ENCODE data around the gene ETFA.

ETFA gene

DNA sequence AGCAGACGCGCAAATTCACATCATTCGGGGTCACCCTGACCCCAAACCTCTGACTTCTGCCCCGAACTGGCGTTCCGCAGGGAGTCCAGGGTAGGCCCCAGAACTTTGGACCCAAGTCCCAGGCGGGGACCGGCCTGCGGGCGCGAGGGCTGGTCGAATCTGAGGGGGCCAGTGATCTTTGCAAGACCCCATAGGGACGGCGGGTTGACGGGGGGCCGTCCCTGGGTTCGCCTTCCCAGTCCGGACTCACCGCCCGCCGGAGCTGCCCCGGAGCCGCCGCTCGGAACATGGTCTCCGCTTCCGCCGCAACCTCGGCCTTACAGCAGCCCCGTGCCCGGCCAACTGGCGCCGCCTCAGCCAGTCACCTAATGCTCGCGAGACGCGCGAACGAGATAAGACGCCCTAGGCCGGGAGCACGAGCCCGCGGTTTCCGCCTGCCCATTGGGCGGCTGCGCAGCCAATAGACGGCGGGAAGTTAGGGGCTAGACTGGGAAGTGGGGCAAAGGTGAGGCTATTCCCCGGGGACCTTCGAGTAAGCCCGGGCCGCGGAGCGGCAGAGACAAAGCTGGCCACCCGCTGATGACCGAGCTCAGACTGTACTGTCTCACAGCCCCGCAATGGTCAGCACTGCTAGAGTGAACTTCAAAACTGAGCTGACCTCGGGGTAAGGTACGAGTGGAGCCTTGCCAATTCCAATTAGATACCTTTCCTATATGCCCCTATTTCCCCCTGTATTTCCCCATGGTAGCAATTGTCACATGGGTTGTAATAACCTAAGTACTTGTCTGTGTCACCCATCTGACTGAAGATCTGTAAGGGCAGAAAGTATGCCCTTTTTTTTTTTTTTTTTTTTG lies at the start of gene ETFA:
ETFA (minus strand) TSS at position 370 of the 854 bp plus-strand sequence; CDS start at position 289, 81 bp downstream.
- DNase-seq, result peak; percentile 97

DNA sequence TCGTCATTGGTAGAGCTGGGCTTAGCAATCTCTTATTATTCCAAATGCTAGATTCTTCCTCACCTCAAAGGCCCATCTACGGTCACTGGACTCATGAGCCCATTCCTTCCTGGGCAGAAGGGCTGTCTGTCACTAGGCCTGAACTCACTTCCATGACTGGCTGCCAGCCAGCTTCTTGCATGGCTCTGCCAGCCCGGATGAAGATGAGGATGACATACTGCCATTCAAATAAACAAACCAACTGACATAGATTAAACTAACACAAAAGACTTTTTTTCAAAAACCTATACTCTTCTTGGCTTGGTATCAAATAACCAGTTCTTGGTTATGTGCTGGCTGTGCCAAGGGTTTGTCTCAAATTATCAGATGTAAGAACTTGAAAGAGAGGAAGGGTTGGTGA lies 49.1 kb upstream of the ETFA start:
- no peak for DNase-seq

DNA sequence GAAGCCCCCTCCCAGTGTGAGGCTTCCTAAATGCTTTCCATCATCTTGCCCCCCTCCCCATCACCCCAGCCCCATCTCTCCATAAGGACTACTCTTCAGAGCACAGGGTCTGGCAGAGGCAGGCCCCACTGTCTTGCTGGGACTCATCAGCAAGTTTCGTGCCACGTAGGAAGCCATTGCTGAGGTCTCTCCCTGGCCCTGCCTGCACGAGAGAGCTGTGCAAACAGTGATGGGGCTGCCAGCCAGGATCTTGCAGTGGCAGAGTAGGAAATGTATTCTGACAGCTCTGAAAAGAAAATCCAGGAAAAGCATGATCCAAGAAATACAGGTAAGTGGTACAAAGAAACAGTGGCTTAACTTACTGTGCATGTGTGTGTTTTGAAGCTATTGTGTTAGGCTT lies 47.9 kb upstream of the ETFA start:
- DNase-seq, result no peak

DNA sequence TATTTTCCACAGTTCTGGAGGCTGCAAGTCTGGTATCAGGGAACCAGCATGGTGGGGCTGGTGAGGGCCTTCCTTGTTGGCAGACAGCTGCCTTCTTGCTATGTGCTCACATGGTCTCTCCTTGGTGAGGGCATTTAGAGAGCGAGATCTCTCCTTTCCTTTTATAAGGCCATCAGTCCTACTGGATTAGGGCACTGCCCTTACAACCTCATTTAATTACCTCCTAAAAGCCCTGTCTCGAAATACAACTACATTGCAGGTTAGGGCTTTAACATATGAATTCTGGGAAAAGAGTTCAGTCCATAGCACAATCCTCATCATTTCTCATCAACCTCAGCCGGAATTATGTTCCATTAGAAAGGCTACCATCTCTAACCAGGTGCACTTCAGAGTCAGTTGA lies 47.2 kb upstream of the ETFA start:
- no peak for DNase-seq

DNA sequence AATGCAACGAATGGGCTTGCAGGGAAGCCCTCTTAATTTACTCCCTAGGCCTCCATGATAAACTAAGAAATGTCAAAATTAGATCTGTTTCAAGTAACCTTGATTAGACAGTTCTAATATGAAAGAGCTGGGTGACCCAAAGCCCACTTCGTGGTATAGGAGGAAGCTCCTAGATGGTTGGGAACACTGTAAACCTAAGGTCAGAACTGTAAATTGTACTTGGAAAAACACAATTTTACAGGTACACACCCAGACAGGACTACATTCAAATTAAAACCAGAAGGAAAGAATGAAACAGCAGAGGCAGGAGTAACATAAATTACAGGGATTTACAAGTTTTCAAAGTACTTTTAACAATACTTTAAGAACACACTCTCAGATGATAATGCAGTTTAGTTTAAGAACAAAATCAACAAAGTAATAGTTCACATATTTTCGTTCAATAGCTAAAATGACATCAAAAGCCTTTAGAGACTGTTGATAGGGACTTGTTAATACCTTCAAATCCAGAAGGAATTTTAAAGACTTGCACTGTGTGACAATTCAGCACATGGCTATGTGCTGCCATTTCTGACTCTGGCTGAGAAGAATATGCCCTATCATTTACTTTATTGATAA lies 43.7 kb upstream of the ETFA start:
- no peak for DNase-seq

DNA sequence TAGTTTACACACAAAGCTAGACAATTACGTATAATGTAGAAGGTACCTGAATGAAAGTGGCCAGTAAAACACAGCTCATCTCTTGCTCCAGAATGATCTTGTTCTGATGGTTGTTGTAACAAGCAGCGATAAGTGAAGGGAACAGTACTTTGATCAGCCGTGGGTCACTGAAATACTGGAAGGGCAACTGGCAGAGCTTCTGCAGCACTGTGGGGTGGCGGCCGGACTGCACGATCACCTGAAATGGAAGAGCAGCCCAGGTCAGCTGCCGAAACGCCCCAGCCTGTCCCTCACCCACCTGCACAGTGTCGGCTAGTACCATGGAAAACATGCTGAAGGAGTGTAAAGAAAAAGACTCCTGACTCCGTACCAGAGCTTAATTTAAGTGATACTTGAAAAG lies 42.6 kb upstream of the ETFA start:
- DNase-seq, result no peak

DNA sequence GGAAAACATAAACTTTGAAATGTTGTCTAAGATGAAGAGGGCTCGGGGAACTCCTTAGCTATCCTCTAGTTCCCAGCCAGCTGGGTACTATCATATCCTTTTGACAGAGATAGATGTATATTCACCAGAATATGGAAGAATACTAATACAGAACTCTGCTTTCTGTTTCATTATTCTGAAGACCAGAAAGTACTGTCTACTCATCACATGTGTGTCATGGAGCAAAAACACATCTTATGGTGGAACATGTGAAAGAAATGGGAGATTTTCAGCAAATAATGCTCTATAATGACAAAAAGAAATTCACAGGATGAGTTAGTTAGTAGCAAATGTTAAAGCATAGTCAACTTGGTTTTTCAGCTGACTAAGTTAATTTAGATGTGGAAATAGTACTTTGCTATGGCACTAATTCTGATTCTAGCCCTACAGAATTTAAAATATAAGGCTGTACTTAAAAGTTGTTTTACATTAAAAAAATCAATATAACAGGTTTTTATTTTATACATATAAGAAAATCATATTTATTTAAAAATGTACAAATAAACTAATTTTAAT lies 41.8 kb upstream of the ETFA start:
- no peak for DNase-seq

DNA sequence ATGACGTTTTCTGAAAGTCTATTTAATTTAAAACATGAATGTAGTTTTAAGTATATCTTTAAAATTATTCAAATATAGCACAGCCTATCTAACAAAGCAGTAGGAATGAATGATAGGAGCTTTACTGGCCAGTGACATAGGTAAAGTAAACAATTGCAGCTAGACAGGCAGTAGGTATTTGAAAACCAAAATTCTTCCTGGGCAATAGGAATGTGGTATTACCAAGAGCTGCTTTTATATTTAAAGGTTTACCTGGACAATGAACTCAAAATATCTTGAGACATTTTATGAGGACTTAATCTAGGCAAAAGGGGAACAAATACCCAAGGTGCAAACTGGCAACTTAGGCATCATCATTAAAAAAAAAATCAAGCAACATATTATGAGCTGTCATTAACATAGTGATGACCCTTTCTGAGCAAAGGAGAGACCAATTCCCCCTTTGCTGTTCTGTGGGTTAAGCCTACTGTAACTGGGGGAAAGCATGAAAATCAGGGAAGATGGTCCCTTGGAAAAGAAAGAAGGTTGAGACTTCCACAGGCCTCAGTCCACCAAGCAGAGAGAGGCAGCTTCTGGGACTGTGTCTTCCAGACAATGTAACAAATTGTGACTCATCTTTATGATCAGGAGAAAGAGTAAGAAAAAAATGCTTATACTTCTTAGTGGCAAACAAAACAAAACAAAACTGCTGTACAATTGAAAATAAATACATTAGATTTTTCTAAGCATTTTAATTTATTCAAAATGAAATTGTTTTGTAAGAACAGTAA lies 38.2 kb upstream of the ETFA start:
- no peak for DNase-seq

DNA sequence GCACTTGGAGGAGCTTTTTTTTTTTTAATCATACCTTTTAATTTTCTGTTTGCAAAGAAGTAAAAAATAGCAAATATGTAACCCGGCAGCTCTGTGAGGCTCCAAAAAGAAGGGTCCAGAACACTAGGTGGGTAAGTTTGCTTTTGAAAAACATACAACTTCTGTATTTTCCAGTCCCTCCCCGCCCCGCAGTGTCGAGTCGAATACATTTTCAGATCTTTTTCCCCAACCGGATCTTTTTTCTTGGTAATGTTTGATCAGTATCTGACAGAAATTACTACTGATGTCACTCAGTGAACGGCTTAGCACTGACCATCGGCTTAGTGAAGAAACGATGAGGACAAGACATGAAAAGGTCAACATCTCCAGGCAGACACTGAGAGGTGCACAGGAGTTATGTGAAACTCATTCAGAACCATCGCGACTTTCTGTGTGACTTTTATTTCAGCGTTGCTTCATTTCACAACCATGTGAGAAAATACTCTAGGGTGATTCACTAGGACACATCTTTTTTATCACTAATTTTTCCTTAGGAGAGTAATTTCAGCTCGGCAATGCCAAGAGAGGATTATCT lies 36.3 kb upstream of the ETFA start:
- no peak for DNase-seq

DNA sequence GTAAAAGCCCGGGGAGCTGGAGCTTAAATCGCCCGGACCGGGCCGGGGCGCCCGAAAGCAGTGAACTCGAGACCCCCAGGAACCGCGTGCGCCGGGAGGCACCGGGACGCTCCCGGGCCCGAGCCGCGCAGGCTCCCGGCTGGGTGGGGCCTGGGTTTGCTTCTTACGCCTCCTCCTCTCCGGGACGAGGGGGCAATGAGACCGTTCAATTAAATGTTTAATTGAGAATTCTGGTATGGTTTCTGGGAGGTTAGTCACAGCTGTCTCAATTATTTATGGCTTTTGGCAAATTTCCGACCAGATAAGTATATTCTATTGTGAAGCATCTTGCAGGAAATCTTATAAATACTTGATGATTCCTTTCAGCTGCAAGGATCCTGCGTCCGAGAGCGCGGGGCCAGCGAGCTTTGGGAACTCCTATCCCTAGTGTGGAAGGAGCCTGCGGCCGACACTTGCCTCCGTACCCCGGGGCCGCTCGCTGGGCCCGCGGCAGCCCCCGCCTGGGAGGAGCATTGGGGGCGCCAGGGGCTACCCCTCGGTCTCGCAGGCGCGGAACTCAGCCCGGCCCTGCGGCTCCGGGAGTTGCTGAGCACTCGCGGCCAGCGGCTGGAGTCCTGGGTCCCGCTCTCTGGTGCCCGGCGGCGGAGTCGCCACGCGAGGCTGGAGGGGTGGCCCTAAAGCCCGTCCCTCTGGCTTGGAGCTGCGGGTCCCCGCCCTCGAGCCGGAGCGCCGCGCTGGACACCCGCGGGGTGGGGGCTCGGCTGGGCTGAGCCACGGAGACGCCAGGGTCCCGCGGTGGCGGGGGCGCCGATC lies 35.6 kb upstream of the ETFA start:
- peak; percentile 46 for DNase-seq

DNA sequence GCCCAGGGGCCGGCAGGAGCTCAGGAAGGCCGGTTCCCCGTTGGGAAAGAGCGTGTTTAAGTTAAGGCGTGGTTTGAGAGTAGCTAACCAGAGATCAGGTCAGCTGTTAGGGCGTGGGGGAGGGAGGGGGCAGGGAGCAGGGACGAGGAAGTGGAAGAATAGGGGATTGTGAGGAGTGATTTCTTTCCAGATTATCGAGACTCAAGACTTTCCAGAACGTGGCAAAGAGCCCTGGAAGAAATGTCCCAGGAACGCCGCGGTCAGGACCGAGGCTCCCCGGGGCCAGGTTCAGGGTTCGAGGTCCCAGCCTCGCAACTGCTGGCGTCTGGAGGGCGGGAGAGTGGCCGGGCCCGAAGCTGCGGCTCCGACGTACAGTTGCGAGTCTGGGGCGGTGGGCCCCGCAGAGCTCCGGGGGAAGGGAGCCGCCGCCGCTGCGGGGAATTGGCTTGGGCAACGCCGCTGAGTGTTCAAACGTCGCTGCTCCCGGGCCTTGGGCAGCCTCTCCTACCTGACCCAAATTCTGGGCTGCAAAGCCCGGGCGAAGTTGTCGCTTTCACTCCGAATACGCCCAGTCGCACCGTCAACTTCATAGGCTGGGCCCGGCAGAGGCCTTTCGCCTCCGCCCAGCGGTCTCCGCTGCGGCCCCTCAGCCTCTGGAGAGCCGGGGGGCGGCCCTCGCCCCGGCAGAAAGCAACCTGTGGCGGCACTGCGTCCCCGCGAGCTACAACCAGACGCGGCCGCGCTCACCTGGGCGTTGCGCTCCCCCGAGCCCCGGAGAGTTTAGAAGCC lies 34.8 kb upstream of the ETFA start:
- DNase-seq, result no peak

DNA sequence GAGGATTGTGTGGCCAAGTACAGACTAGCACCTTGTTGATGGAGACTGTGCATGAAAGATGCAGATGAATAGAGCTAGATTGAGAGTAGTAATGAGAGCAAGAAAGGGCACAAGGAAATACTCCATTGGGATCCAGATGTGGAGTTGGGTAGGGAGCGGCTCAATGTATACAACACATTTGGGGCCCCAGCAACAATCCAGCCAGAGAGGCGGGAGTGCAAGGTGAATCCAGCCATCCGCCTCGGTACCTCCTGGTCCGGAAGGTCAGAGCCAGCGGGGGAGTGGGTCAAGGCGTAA lies 34.3 kb upstream of the ETFA start:
- no peak for DNase-seq

DNA sequence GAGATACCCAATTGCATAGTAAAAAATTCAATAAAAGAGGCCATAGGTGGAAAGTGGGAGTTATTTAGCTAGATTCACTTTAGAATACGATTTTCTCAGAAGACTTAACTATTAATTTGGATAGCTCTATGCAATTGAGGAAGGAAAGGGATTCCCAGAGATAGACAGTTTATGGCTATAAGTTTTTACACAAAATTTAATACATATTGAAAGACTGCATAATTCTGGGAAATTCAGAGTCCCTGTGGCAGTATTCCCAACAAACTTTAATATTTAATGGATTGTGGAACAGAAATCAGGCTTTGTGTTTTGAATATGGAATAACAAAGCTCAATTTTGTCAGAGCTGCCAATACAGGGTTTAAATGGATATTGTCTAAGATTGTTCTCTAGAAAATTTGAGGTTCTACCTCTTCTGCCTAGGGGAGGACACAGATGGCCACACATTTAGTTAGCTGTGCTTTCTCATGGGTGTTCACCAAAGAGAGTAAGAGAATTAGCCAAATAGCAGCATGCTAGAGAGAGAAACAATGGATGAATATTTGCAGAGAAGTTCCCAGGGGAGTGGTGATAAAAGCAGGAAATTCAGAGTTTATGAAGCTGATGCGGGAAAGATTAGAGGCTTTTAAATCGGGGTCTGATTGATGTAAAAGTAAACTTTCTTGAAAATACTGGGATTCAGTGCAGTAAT lies 33.8 kb upstream of the ETFA start:
- no peak for DNase-seq

DNA sequence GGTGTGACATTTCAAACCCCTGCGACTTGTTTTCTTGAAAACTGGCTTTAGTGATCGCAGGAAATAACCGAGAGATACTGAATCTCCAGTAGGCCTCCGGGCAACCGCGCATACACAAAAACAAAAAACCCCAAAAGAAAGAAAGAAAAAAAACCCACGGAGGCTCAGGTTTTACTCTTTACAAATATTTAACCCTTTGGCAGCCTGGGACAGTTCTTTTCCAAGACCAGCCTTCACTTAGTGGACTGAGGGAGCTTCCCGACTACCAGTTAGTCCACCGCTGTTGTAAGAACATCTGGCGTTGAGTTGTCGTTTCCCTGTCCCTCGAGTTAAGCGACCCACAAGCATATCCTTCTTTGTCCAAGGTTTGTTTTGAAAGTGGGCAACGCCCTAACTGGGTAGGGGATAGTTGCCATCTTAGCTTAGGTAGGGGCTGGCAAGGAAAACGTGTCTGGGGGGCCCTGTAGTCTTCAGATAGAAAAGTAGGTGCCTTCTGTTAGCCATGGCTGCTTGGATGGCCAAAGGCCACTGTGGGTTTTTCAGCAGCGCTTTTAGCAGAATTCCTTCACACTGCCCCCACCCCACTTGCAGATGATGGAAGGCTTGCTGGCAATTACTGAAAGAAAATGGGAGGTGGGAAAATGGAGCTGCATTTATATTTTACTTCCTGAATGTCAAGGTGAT lies 32.2 kb upstream of the ETFA start:
- DNase-seq, result no peak

DNA sequence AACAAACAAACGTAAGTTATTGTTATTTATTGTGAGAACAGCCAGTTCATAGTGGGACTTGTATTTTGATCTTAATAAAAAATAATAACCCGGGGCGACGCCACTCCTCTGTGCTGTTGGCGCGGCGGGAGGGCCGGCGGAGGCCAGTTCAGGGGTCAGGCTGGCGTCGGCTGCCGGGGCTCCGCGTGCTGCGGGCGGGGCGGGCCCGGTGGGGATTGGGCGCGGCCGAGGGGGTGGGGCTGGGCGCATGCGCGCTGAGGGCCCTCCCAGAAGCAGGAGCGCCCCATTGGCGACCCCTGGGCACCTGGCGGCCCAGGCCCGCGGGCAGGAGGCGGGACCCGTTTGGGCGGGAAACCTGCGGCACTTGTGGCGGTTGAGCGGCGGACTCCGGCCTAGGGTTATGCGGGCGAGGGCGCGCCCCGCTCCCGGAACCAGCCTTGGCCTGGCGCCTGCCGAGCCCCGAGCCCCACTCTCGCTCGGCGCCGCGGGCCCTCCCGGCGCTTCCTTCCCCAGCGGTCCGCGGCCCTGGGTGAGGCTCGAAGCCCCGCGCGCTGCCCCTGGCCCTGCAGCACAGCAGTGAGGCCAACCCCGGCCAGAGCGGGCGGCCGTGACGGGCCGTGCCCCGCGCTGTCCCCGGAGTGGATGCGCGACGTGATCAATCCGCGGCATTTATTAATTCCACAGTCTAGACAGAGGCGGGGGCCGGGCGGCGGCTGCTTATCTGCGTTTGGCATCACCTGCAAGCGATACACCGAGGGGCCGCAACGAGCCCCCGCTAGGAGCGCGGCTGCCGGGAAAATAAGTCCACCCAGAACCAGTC lies 31.3 kb upstream of the ETFA start:
- DNase-seq, result no peak

DNA sequence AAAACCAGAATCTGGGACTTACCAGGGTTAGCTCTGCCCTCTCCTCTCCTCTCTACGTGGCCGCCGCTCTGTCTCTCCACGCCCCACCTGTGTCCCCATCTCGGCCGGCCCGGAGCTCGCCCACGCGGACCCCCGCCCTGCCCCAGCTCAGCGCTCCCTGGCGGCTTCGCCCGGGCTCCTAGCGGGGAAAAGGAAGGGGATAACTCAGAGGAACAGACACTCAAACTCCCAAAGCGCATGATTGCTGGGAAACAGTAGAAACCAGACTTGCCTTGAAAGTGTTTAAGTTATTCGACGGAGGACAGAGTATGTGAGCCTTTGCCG lies 30.8 kb upstream of the ETFA start:
- no peak for DNase-seq

DNA sequence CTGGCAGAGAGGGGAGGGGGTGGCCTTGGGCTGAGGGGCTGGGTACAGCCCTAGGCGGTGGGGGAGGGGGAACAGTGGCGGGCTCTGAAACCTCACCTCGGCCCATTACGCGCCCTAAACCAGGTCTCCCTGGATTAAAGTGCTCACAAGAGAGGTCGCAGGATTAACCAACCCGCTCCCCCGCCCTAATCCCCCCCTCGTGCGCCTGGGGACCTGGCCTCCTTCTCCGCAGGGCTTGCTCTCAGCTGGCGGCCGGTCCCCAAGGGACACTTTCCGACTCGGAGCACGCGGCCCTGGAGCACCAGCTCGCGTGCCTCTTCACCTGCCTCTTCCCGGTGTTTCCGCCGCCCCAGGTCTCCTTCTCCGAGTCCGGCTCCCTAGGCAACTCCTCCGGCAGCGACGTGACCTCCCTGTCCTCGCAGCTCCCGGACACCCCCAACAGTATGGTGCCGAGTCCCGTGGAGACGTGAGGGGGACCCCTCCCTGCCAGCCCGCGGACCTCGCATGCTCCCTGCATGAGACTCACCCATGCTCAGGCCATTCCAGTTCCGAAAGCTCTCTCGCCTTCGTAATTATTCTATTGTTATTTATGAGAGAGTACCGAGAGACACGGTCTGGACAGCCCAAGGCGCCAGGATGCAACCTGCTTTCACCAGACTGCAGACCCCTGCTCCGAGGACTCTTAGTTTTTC lies 30.2 kb upstream of the ETFA start:
- no peak for DNase-seq

DNA sequence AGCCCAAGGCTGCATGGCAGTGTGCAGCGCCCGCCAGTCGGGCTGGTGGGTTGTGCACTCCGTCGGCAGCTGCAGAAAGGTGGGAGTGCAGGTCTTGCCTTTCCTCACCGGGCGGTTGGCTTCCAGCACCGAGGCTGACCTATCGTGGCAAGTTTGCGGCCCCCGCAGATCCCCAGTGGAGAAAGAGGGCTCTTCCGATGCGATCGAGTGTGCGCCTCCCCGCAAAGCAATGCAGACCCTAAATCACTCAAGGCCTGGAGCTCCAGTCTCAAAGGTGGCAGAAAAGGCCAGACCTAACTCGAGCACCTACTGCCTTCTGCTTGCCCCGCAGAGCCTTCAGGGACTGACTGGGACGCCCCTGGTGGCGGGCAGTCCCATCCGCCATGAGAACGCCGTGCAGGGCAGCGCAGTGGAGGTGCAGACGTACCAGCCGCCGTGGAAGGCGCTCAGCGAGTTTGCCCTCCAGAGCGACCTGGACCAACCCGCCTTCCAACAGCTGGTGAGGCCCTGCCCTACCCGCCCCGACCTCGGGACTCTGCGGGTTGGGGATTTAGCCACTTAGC lies 29.6 kb upstream of the ETFA start:
- no peak for DNase-seq

Data from fibroblast of skin of right biceps (primary cell).